Measurements from ENCODE around the gene ASAP3.

The ASAP3 gene

DNA sequence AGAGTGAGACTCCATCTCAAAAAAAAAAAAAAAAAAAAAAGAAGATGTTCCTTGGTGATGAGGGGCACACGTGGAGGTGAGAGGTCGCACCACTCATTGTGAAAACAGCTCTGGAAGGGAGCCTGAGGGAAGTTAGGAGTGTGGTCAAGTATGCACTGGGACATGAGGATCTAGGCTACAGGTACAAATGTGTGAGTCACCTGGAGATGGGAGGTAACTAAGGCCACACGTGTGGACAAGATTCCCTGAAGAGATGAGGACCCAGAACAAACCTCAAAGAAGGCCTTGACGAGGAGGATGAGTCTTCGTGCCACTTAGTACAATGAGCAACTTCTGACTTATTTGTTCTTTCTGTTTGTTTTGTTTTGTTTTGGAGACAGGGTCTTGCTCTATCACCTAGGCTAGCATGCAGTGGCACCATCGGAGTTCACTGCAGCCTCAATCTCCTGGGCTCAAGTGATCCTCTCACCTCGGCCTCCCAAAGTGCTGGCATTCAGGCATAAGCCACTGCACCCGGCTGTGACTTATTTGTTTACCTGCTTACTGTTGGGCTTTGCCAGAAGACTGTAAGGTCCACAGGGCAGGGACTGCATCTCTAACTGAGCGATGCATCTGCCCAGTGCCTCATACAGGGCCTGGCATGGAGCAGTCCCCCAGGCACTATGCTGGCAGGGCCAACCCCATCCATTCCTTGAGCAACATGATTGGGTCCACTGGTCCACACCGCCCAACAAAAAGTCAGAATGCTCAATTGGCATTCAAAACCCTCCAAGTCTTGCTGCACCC, 6.4 kb downstream of the ASAP3 start:
- DNase-seq: no peak

DNA sequence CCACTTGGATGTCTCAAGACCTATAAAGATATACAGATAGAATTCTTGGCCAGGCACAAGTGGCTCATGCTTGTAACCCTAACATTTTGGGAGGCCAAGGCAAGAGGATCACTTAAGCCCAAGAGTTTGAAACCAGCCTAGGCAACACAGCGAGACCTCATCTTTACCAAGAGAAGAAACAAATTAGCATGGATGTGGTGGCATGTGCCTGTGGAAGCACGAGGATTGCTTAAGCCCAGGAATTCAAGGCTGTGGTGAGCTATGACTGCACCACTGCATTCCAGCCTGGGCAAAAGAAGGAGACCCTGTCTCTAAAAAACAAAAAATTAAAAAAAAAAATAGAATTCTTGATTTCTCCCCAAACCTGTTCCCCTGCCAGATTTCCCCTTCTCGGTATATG, 8.3 kb downstream of the ASAP3 start:
- DNase-seq: no peak

DNA sequence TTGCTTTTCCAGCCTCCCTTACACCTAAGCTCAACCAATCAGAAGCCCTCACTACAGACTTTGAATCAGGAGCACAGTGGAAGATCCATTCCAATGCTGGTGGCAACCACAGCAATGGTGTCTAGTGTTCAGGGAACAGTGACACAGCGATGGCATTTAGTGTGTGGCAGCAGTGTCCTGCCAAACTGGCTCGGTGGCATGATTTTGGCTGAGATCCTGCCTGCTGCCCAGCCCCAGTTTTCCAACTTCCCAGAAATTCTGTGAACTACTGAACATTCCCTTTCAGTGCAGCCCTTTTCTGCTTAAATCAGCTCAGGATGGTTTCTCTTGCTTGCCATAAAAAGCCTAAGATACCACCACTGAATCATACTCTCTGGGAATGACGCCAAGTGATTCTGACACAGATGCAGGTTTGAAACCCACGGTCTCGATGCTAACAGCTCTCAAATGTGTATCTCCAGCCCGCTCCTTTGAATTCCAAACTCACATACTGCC, 8.8 kb downstream of the ASAP3 start:
- no peak for DNase-seq

DNA sequence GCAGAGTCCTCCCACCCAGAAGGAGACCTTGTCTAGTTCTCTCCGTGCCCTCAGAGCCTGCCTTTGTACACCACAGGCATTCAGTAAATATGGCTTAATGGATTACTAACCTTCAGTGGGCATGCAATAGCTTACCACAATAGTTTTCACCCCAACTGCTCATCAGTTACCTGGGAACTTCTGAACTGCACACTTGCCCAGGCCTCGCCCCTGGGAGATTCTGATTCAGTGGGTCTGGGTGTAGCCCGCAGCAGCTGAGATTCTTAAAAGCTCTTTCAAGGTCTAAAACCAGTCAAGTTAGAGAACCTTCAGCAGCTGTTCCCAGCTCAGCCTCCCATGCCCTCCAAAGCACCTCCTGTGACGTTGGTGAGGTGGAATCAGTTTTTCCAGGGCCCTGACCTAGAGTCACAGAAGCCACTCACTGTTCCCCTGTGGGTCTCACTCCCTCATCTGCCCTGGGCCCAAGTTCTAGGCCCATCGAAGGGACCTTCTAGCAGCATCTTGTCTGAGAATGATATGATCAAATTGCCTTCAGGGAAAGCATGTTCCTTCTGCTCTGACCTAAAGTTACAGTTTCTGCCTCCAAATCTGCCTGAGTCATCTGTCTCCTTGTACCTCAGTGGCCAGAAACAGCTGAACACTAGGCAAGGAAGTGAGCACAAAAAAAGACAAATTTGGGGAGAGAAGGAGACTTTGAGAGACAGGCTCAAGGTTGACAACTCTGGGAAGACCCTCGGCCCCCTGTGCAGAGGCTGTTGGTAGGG, 10.8 kb downstream of the ASAP3 start:
- DNase-seq: no peak

DNA sequence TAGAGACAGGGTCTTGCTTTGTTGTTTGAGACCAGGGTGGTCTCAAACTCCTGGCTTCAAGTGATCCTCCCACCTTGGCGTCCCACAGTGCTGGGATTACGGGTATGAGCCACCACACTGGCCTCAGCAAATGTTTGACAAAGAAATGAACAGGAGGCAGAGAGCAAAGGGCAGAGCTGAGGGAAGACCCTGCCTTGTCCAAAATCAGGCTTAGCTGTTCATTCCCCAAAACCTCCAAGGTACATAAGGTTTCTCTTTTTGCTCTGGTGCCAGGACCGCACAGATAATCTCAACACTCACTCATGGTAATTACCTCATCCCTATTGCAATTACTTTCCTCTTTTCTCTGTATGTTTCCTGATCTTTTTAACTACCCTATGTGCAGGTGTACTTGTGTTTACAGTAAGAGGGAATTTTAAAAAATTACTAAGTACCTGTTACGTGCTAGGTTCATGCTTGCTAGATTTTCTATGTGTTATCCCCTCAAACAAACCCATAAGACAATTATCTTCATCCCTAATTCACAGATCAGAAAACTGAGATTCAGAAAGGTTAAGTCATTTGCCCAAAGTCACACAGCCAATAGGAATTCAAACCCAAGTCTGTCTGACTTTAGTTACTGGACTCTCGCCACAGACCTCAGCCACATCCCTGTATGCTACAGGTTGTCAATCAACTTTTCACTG, 11.5 kb downstream of the ASAP3 start:
- no peak for DNase-seq

DNA sequence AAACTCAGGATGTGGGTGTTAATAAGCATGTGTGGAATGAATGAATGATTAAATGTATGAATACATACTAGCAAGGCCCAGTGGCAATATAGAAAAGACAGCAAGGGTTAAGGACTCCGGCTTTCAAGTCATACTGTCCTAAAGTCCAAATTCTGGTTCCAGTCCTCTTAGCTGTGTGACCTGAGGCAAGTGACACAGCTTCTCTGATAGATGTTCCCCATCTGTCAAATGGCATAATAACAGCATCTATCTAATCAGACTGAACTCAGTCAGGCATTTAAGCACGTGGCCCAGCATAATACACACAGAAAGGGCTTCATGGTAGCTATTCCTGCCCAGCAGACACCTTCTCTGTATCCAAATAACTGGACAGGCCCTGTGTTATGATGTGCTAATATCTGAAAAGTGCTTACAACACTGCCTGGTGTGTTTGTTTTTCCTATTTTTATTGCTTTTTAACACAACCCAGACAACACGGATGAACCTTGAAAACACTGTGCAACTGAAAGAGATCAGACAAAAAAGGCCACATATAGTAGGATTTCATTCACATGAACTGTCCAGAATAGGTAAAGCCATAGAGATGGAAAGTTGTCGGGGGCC, 12.4 kb downstream of the ASAP3 start:
- no peak for DNase-seq

DNA sequence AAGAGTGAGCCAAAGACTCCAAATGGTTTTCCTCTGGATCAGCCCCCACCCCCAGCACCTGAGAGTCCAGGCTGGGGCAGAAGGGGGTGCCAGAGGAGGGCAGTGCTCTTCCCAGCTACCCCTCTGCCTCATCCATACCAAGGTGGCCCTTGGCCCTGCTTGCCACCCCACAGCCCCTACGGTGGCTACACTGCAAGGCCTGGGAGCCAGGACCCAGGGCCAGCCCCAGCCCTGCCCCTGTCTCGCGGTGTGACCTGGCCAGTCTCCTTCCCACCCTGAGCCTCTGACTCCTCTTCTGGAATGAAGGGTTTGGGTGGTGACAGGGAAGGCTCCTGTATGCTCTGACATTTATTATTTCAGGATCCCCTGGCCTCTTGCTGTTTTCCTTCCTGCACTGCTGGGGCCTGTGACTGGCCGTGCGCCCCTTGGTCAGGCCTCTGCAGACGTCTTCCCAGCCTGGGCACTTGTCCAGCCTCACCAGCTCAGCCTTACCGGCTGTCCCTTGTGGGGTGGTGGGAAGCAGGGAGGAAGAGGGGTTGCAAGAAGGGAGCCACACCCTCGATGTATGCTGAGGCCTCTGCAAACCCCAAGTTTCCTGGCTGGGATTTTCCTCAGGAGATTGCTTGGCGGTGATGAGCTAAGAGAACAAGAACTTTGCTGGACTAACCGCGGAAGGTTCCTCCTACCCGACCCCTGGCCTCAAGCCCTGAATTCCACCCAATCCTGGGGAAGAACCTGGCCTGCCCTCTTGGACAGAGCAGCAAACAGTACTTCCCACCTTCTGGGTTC, 13.5 kb downstream of the ASAP3 start:
- DNase-seq: peak; percentile 39

DNA sequence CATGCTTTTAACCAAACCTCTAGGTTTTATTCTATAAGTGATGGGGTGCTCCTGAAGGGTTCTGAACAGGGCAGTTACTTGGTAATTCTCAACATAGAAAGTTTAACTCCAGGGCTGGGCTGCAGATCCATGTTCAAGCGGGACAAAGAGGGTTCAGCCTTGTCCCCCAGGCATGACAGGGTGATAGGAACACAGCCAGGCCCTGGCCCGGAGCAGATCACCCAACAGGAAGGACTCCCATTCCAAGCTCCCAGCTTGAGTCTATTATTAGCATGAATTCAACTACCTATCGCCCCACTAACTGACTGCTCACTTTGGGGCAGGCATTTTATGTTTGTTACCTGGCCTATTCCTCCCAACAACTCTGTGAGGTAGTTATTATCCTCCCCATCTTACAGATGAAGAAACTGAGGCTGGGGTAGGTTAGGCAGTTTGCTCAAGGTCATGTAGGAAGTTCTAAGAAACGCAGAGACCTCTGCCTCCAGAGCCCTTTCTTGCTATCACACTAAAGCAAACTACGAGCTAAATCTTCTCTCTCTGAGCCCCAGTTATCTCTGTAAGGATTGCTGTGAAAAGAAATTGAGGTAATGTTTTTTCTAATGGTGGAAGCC, 14.5 kb downstream of the ASAP3 start:
- no peak for DNase-seq

DNA sequence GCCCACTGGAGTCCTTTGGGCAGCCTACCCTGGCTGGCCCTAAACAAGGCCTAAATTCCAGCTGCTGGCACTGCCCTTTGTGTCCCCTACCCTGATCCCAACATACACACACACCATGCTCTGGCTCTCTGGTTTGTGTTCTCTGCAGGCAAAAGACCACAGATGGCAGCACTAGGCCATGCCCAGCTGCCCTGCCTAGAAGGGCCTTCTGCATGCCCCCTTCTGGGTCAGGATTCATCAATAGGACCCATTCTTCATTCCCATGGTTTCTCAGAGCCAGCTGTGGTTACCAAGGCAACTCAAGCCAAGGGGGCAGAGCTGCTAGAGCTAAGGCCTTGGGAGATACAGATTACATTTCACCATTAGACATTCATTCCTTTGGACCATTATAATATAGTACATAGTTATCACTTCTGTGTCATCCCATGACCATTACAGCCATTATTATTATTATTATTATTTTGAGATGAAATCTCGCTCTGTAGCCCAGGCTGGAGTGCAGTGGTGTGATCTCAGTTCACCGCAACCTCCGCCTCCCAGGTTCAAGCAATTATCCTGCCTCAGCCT, 17.5 kb downstream of the ASAP3 start:
- DNase-seq: no peak

DNA sequence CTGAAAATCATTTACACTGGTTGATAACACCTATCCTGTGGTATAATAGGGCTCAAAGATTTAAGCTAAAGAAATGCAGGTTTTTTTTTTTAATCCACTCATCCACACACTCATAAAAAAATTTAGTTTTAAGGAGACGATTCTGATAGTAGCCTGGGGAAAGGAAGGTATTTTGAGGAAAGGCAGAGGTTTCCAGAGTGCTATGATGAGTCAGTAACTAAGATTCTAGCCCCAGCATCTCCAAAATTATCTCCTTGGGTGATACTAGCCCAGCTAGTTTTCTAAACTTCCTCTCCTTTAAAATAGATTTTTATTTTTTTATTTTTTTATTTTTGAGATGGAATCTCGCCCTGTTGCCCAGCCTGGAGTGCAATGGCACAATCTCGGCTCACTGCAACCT, 20.7 kb downstream of the ASAP3 start:
- DNase-seq: no peak

DNA sequence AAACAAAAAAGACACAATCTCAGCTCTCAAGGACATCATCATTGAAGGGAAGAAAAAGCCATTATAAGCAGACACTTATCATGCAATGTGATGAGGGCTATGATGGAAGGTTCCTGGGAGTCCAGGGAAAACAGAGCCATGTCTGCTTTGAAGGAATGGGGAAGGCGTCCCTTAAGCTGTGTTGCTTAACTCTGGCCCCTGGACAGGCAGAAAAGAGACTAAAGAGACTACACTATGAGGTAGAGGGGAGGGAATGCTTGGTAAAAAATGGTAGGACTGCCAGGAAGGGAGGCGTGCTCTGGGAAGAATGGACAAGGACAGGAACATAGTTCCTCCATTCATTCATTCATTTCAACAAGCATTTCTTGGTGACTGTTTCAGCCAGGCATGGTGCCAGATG, 21.2 kb downstream of the ASAP3 start:
- no peak for DNase-seq

DNA sequence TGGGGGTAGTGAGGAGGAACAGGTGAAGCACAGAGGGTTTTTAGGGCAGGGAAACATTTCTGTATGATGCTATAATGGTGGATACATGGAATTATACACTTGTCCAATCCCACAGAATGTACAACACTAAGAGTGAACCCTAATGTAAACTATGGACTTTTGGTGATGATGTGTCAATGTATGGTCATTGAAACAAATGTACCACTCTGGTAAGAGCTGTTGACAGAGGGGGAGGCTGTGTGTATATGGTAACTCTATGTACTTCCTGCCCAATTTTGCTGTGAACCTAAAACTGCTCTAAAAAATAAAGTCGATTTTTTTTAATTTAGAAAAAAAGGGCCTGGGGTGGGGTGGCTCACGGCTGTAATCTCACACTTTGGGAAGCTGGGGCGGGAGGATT, 22.9 kb downstream of the ASAP3 start:
- no peak for DNase-seq

DNA sequence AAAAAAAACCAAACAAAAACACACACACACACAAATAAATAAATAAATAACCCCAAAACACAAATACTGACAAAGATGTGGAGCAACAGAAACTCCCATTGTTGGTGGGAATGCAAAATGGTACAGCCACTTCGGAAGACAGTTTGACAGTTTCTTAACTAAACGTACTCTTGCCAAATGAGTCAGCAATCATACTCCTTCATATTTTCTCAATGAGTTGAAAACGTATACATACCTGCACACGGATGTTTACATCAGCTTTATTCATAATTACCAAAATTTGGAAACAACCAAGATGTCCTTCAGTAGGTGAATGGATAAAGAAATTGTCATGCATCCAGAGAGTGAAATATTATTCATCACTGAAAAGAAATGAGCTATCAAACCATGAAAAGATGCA, 23.5 kb downstream of the ASAP3 start:
- no peak for DNase-seq

DNA sequence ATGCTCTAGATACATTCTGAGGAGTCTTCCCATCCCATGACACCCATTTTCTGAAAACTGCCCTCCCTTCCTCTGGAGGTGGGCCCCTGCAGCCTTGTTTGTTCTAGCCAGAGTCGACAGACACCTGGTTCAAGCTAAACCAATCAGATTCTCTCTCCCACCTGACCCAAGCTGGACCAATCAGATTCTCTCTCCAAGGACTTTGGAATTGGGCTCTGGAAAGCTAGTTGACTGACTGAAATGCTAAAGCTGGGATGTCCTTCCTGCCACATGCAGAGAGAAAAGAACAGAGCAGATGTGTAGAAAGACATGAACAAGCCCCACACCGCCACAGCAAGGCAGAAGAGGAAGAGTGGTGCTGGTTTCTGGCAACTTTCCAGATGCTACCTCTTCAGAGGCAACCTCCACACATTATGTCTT, 24.6 kb downstream of the ASAP3 start:
- DNase-seq: no peak

DNA sequence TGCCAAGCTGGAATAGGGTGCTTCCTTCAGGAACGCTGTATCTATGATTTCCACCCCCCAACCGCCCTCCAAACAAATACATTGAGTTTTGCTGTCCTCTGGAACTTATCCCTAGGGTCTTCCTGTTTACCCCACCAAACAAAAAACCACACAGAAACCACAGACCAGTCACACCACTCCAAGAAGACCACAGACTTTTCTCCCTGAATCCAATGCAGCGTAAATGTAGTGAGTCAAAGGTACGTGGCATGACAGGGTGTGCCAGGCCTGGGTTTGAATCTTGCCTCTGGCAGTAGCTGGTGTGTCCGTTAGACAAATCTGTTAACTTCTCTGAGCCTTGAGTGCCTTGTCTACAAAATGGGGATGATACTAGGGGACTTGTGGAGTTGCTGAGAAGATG, 27.8 kb downstream of the ASAP3 start:
- no peak for DNase-seq

DNA sequence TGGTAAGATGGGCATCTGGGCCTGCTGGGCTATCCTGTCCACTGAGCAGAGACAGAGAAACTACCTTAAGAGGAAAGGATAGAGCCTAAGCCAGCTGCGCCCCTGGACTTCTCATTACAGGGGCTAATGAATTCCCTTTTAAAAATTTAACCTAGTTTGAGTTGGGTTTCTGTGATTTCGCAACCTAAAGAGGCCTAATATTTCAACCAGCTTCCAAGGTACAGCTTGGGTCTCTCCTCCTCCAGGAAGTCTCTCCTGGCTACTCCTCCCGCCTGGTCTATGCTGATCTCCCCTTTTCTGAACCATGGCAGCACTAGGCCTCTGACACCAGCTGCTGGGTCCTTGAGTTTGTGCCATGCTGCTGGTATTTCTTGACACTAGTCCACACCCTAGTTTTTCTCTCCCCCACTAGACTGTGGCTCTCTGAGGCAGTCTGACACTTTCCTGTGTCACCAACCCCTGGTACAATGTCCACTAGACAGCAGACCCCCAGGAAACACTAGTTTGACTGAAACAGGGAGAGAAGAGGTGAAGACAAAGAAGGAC, 30.5 kb downstream of the ASAP3 start:
- no peak for DNase-seq

DNA sequence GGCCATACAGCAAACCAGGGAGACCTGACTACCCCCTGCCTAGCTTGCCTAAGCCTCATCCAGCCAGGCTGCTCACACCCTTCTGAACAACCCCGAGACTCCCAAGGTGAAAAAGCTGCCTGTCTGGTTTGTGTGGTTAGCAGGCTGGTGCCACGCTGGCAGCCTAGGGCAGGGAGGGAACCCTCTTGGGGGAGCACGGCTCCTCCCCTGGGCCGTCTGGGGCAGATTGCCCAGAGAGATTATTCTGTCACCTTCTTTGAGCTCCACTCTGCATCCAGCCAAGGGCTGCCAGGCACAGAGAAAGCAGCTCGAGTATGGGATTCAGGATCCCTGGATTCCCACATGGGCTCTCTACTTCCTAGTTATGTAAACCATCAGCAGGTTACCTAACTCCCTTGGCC, 32.0 kb downstream of the ASAP3 start:
- no peak for DNase-seq

DNA sequence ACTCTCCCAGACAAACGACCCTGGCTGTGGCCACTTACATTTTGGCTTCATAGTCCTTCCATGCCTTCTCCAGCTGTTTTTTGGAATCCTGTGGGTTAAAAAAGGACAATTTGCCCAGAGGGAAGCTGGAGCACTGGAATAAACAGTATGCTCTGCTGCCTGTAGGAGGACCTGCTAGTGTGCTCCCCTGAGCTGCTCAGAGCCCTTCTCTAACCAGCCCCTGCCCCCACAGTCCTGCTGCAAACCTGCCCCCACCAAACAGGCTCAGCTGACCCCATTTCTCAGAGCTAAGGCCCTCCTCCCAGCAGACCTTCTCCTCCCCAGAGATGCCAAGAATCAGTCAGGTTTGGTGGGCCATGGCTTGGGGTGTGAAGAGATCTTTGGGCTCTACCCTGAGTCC, 32.5 kb downstream of the ASAP3 start:
- DNase-seq: no peak

DNA sequence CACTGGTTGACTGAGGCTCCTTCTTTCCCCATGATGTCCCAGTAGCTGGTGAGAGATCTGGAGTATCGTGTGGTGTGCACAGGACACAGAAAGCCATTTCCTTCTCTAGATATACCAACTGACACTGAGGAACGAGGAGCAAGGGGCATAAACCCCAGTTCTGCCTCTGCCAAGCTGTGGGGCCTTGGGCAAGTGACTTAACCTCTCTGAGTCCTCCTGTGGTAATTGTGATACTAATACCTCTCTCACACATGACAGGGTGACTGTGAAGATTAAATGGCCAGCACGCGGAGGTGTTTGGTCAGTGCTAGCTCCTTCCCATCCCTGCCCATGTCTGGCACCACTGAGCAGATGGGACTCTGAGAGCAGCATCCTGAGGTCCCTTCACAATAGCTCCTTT, 33.1 kb downstream of the ASAP3 start:
- no peak for DNase-seq

DNA sequence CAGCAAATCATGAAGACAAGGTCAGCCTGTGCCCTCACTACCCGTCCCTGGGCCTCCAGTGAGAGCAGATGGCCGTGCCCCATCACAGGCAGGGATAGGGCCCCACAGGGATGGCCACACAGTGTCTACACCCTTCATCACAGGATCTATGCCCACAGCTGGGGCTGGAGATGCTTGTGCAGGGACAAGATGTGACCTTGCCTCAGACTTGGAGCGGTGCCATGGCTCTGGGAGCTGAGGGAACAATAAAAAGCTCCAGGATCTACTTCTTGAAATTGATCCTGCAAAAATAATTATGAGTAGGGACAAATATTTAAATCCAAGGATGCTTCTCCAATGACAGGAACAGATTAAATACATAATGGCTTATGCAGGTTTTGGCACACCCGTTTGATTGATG, 34.0 kb downstream of the ASAP3 start:
- DNase-seq: no peak

DNA sequence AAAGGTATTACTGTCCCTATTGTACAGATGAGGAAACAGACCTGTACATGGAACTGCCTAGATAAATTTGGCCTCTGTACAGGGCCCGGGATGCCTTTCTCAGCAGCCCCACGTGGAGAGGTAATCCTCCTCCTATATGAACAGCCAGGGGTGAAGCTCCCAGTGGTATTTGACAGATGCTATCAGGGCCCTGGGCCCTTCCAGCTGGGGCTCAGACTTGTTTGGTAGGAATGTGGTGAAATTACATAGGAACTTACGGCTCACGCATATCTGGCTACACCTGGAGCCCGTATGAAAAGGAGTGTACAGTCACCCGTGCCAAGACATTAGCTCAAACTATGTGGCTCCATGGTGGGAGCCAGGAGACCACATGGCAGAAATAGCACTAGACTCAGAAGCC, 34.7 kb downstream of the ASAP3 start:
- DNase-seq: no peak

Data from GOT3 (cell line).